IMR-90 (cell line): ENCODE results near the gene GAS7. TPM values are rescaled to one million over a fixed set of nuclear protein-coding genes. Genes with fewer than 3 reads are reported as not detected.

Experiments used
- ATAC-seq: fragments of 200-7000 bp; cut with Tn5 transposase; 2 replicates; pipeline ENCODE4 v1.9.1; 2020; ENCODE audit warnings: low read depth, mild to moderate bottlenecking, moderate library complexity
- BruUV-seq: library from RNA; stranded (reverse); fragments of 400-500 nt; replicated peaks from 2 replicates; lab custom pipeline; 2021; lab: Mats Ljungman, UMichigan
- CTCF ChIA-PET: fragments of 300-600 bp; formaldehyde crosslinking; extraction: SDS; loops from one replicate; lab custom pipeline; 2021; ENCODE audit warnings: antibody characterized with exemption; lab: Yijun Ruan, JAX
- POLR2A ChIA-PET: fragments of 300-600 bp; sonication (Branson Sonifier 250); formaldehyde crosslinking; loops from one replicate; lab custom pipeline; 2022; ENCODE audit warnings: antibody characterized with exemption; ENCODE audit not compliant: unreplicated experiment; lab: Charles Lee
- DNase-seq: peaks from one replicate; pipeline ENCODE4 v3.0.0; 2013
- H2AFZ ChIP-seq: replicated peaks from 2 replicates; pipeline ENCODE3; 2013; ENCODE audit warnings: low read length, mild to moderate bottlenecking; ENCODE audit not compliant: poor library complexity
- H2AK5ac ChIP-seq: 2 replicates; pipeline ENCODE4 v1.6.1; 2013; ENCODE audit warnings: low read depth, low read length, inconsistent platforms
- H2AK9ac ChIP-seq: replicated peaks from 2 replicates; pipeline ENCODE3; 2013; ENCODE audit warnings: mild to moderate bottlenecking, low read depth, low read length, moderate library complexity; ENCODE audit not compliant: poor library complexity
- H2BK120ac ChIP-seq: 2 replicates; pipeline ENCODE4 v1.6.1; 2013; ENCODE audit warnings: low read depth, low read length, inconsistent platforms
- H2BK15ac ChIP-seq: 3 replicates; pipeline ENCODE4 v1.6.1; 2013; ENCODE audit warnings: low read depth, low read length, inconsistent platforms
- H2BK20ac ChIP-seq: 2 replicates; pipeline ENCODE4 v1.6.1; 2013; ENCODE audit warnings: low read depth, mild to moderate bottlenecking, inconsistent platforms, low read length, moderate library complexity
- H2BK5ac ChIP-seq: 2 replicates; pipeline ENCODE4 v1.6.1; 2013; ENCODE audit warnings: mild to moderate bottlenecking, low read depth, low read length, inconsistent platforms; ENCODE audit not compliant: poor library complexity, severe bottlenecking
- H3K14ac ChIP-seq: replicated peaks from 2 replicates; pipeline ENCODE4 v1.6.1; 2013; ENCODE audit warnings: low read depth, low read length, inconsistent platforms
- H3K18ac ChIP-seq: 2 replicates; pipeline ENCODE4 v1.6.1; 2013; ENCODE audit warnings: low read depth, low read length, control low read depth
- H3K23ac ChIP-seq: 2 replicates; pipeline ENCODE4 v1.6.1; 2013; ENCODE audit warnings: low read depth, low read length, inconsistent platforms
- H3K27ac ChIP-seq: 2 replicates; pipeline ENCODE4 v1.5.1; 2013; ENCODE audit warnings: mild to moderate bottlenecking, control low read depth, low read length; ENCODE audit not compliant: insufficient read depth
- H3K27me3 ChIP-seq: 2 replicates; pipeline ENCODE4 v1.6.1; 2013; ENCODE audit warnings: low read length; ENCODE audit not compliant: control insufficient read depth, insufficient read depth
- H3K36me3 ChIP-seq: 2 replicates; pipeline ENCODE4 v1.6.1; 2013; ENCODE audit warnings: low read length, mixed read lengths; ENCODE audit not compliant: control insufficient read depth, insufficient read depth
- H3K4ac ChIP-seq: 2 replicates; pipeline ENCODE4 v1.6.1; 2013; ENCODE audit warnings: low read depth, low read length, inconsistent platforms
- H3K4me1 ChIP-seq: 2 replicates; pipeline ENCODE4 v1.6.1; 2013; ENCODE audit warnings: low read length, mixed read lengths; ENCODE audit not compliant: control insufficient read depth, insufficient read depth
- H3K4me2 ChIP-seq: 2 replicates; pipeline ENCODE4 v1.6.1; 2013; ENCODE audit warnings: low read depth, mild to moderate bottlenecking, control low read depth, low read length, moderate library complexity
- H3K4me3 ChIP-seq: 2 replicates; pipeline ENCODE4 v1.5.1; 2013; ENCODE audit warnings: low read depth, mild to moderate bottlenecking, control low read depth, low read length, moderate library complexity; ENCODE audit not compliant: insufficient read depth
- H3K56ac ChIP-seq: 2 replicates; pipeline ENCODE4 v1.6.1; 2013; ENCODE audit warnings: low read length, inconsistent platforms; ENCODE audit not compliant: insufficient read depth; ENCODE audit errors: extremely low read depth
- H3K79me1 ChIP-seq, 2 experiments: 2 replicates each; pipeline ENCODE4 v1.6.1; 2013; ENCODE audit warnings: low read length in 2 of 2, inconsistent platforms in 1 of 2, low read depth in 1 of 2
- H3K9ac ChIP-seq: 2 replicates; pipeline ENCODE4 v1.6.1; 2013; ENCODE audit warnings: low read depth, low read length, control low read depth
- H3K9me1 ChIP-seq: 2 replicates; pipeline ENCODE4 v1.6.1; 2013; ENCODE audit warnings: low read length, inconsistent platforms; ENCODE audit not compliant: insufficient read depth
- H3K9me3 ChIP-seq: 2 replicates; pipeline ENCODE4 v1.6.1; 2013; ENCODE audit warnings: low read length; ENCODE audit not compliant: control insufficient read depth, insufficient read depth
- H4K20me1 ChIP-seq: 2 replicates; pipeline ENCODE4 v1.6.1; 2013; ENCODE audit warnings: low read length, inconsistent platforms; ENCODE audit not compliant: insufficient read depth
- H4K5ac ChIP-seq: 2 replicates; pipeline ENCODE4 v1.6.1; 2013; ENCODE audit warnings: mild to moderate bottlenecking, low read depth, low read length, control low read depth
- H4K8ac ChIP-seq, 2 experiments: 2 replicates each; pipeline ENCODE4 v1.6.1; 2013; ENCODE audit warnings: low read depth in 2 of 2, low read length in 2 of 2, control low read depth in 1 of 2, inconsistent platforms in 1 of 2
- H4K91ac ChIP-seq: 2 replicates; pipeline ENCODE4 v1.6.1; 2013; ENCODE audit warnings: low read depth, low read length, inconsistent platforms; ENCODE audit not compliant: insufficient read depth
- BHLHE40 ChIP-seq: fragments of 150-350 bp; IDR thresholded peaks from 2 replicates; pipeline ENCODE4 v1.6.1; 2016; ENCODE audit warnings: mild to moderate bottlenecking, low read depth, low read length
- CEBPB ChIP-seq: IDR thresholded peaks from 2 replicates; pipeline ENCODE4 v1.6.1; 2012; ENCODE audit warnings: low read depth, low read length, improper control_type of control experiment
- CHD1 ChIP-seq: IDR thresholded peaks from 2 replicates; pipeline ENCODE4 v1.6.1; 2012; ENCODE audit warnings: low read depth, low read length, improper control_type of control experiment
- CTCF ChIP-seq: conservative IDR thresholded peaks from 2 replicates; pipeline ENCODE4 v1.5.1; 2012; ENCODE audit warnings: mild to moderate bottlenecking, low read depth, low read length, improper control_type of control experiment
- FOS ChIP-seq: fragments of 150-350 bp; IDR thresholded peaks from 2 replicates; pipeline ENCODE4 v1.6.1; 2016; ENCODE audit warnings: low read depth, low read length
- MAFK ChIP-seq: IDR thresholded peaks from 2 replicates; pipeline ENCODE4 v1.6.1; 2012; ENCODE audit warnings: low read depth, low read length, improper control_type of control experiment
- MAZ ChIP-seq: IDR thresholded peaks from 2 replicates; pipeline ENCODE4 v1.6.1; 2012; ENCODE audit warnings: low read depth, mild to moderate bottlenecking, low read length, improper control_type of control experiment, moderate library complexity, borderline replicate concordance
- MXI1 ChIP-seq: IDR thresholded peaks from 2 replicates; pipeline ENCODE4 v1.6.1; 2012; ENCODE audit warnings: low read depth, mild to moderate bottlenecking, low read length, moderate library complexity, borderline replicate concordance
- NFE2L2 ChIP-seq: fragments of 150-350 bp; IDR thresholded peaks from 2 replicates; pipeline ENCODE4 v1.6.1; 2016; ENCODE audit warnings: low read depth, mild to moderate bottlenecking, low read length
- POLR2A ChIP-seq: IDR thresholded peaks from 2 replicates; pipeline ENCODE4 v1.6.1; 2012; ENCODE audit warnings: mild to moderate bottlenecking, low read depth, low read length
- RAD21 ChIP-seq: IDR thresholded peaks from 2 replicates; pipeline ENCODE4 v1.6.1; 2012; ENCODE audit warnings: low read length, improper control_type of control experiment
- RCOR1 ChIP-seq: IDR thresholded peaks from 2 replicates; pipeline ENCODE4 v1.6.1; 2012; ENCODE audit warnings: mild to moderate bottlenecking, low read length, improper control_type of control experiment; ENCODE audit not compliant: insufficient replicate concordance
- RFX5 ChIP-seq: IDR thresholded peaks from 2 replicates; pipeline ENCODE4 v1.8.0; 2012; ENCODE audit warnings: low read depth, mild to moderate bottlenecking, low read length, moderate library complexity
- SMC3 ChIP-seq: fragments of 150-350 bp; IDR thresholded peaks from 2 replicates; pipeline ENCODE4 v1.6.1; 2016; ENCODE audit warnings: low read depth, mild to moderate bottlenecking, antibody characterized with exemption, low read length, moderate library complexity
- USF2 ChIP-seq: fragments of 150-350 bp; IDR thresholded peaks from 2 replicates; pipeline ENCODE4 v1.6.1; 2017; ENCODE audit warnings: mild to moderate bottlenecking, antibody characterized with exemption, low read length, low read depth
- WGBS, 2 experiments: methylation state at CpG; one replicate each; pipeline versions ENCODE4 v1.1.5 to v1.1.7; 2013; ENCODE audit warnings: missing lambda C conversion rate in 2 of 2; ENCODE audit not compliant: insufficient read length in 1 of 2; ENCODE audit errors: extremely low coverage in 2 of 2; 5-methylcytosine and 5-hydroxymethylcytosine counted together
- dilution Hi-C: fragments of 300-500 bp; cut with HindIII; formaldehyde crosslinking; loops from one replicate; pipeline ENCODE4 v1.14.3; 2018; ENCODE audit warnings: low sequenced_read_pairs; ENCODE audit not compliant: unreplicated experiment
- in situ Hi-C: fragments of 300-500 bp; cut with MboI; formaldehyde crosslinking; loops from 3 replicates; pipeline ENCODE4 v1.14.3; 2019; ENCODE audit warnings: low sequenced_read_pairs, inconsistent platforms, mixed read lengths
- intact Hi-C: fragments of 100-400 bp; cut with micrococcal nuclease; formaldehyde crosslinking; loops from 2 replicates; pipeline ENCODE4 v1.10.0; 2022
- polyA plus RNA-seq, 3 experiments: library from polyadenylated mRNA; depleted of rRNA; stranded (reverse); fragments of >200 nt; gene quantifications; 2 replicates each; pipeline ENCODE4 v1.2.3, GENCODE V29; 2012; ENCODE audit warnings: low replicate concordance in 1 of 3
- total RNA-seq: library from RNA; depleted of rRNA; stranded (reverse); fragments of >200 nt; gene quantifications from 2 replicates; pipeline ENCODE4 v1.2.3, GENCODE V29; 2012
- TF ChIP-seq, protein P1 (sequence below): fragments of 150-350 bp; IDR thresholded peaks from 2 replicates; pipeline ENCODE4 v1.6.1; 2016; ENCODE audit warnings: low read depth, mild to moderate bottlenecking, low read length, moderate library complexity, borderline replicate concordance

Gene GAS7
- total and polyA plus RNA-seq, 2 of the 4 experiments (the other 2 are of a cell fraction), result 4.6 to 5.0 TPM

GRCh38 chr17:10094797-10095196 is 103.6 kb downstream of the GAS7 start:
- Histone ChIP-seq H2BK5ac (no peak overlapping the region), H3K4me1 (peaks cover 18% of the 10 kb centered on the region), H3K27me3 (no peaks in the 10 kb centered on the region), H2BK15ac (no peak overlapping the region), H2BK20ac (no peak overlapping the region), H2AFZ (no peak overlapping the region), H2AK5ac (no peak overlapping the region), H2BK120ac (no peak overlapping the region), H3K18ac (no peak overlapping the region), H3K4me3 (no peak overlapping the region), H3K27ac (no peak overlapping the region), H3K4ac (no peak overlapping the region), H3K36me3 (no peaks in the 10 kb centered on the region), H3K9ac (no peak overlapping the region), H3K56ac (no peak overlapping the region), H4K8ac (no peak overlapping the region), H3K79me1 (peaks cover 4 to 7% of the 10 kb centered on the region in 2 experiments; a peak in 2 of 4 replicates), H3K4me2 (no peak overlapping the region), H4K91ac (peak overlapping the region; percentile 23; the same call in 1 of the 2 replicates), H4K20me1 (no peaks in the 10 kb centered on the region), H4K5ac (no peak overlapping the region), H3K9me1 (peaks cover 9% of the 10 kb centered on the region), H2AK9ac (no peak overlapping the region), H3K9me3 (peaks cover 8% of the 10 kb centered on the region), H3K14ac (no peak overlapping the region), H3K23ac (no peak overlapping the region)
- in situ Hi-C loops, result no loop called here
- CTCF ChIA-PET, result interaction anchor here (0.6 kb wide), 2 partner anchors 128 to 145 kb away, joined by 3 to 5 read pairs; no protein-coding TSS in a partner anchor
- WGBS, 2 experiments, result 70% methylated on average over 3 of the region's 8 CpGs; no CpG with 5 or more reads in 1 of the 2 experiments
- no TSS peak for BruUV-seq
- intact Hi-C loops, result no loop called here
- DNase-seq (no peak), ATAC-seq (no peak)
- POLR2A ChIA-PET, result no interaction called here
- dilution Hi-C loops, result no loop called here
- TF ChIP-seq NFE2L2 (no peak), MXI1 (no peak), BHLHE40 (no peak), MAZ (no peak), FOS (no peak), CTCF (no peak), CEBPB (no peak), SMC3 (no peak), POLR2A (no peak), RCOR1 (no peak), USF2 (no peak), MAFK (no peak), RAD21 (no peak), CHD1 (no peak), RFX5 (no peak)
- TF ChIP-seq, protein P1, sequence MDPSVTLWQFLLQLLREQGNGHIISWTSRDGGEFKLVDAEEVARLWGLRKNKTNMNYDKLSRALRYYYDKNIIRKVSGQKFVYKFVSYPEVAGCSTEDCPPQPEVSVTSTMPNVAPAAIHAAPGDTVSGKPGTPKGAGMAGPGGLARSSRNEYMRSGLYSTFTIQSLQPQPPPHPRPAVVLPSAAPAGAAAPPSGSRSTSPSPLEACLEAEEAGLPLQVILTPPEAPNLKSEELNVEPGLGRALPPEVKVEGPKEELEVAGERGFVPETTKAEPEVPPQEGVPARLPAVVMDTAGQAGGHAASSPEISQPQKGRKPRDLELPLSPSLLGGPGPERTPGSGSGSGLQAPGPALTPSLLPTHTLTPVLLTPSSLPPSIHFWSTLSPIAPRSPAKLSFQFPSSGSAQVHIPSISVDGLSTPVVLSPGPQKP, result no peak
